Measurements from ENCODE around the gene SPECC1. TPM values are rescaled to one million over a fixed set of nuclear protein-coding genes. Genes with fewer than 3 reads are reported as not detected.

Gene SPECC1
- total and polyA plus RNA-seq, 10 of the 15 experiments (the other 5 are each of a cell fraction or from before 2014, with no cell fraction given), result 6.4 to 40.6 (median 23.9) TPM

DNA sequence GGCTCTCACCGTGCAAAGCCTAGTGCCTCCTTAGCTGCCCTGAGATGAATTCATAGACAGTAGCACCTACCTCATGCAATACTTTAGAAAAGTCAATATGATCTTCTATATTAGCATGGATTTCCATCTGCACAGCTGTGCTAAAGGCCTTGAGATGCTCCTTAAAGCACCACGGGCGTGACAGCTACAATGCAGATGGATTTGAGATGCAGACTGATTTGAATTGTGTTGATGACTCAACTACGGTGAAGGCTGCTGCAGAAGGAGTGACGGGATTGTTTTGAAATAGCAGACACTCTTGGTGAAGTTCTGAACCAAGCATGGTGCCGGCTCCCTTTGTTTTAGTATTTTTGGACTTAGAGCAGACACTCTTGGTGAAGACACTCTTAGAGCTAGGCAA, 88.2 kb downstream of the SPECC1 start (continued):
- TF ChIP-seq, protein P1, sequence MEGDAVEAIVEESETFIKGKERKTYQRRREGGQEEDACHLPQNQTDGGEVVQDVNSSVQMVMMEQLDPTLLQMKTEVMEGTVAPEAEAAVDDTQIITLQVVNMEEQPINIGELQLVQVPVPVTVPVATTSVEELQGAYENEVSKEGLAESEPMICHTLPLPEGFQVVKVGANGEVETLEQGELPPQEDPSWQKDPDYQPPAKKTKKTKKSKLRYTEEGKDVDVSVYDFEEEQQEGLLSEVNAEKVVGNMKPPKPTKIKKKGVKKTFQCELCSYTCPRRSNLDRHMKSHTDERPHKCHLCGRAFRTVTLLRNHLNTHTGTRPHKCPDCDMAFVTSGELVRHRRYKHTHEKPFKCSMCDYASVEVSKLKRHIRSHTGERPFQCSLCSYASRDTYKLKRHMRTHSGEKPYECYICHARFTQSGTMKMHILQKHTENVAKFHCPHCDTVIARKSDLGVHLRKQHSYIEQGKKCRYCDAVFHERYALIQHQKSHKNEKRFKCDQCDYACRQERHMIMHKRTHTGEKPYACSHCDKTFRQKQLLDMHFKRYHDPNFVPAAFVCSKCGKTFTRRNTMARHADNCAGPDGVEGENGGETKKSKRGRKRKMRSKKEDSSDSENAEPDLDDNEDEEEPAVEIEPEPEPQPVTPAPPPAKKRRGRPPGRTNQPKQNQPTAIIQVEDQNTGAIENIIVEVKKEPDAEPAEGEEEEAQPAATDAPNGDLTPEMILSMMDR (IDR thresholded peaks at IDR 0.05 in 2 of 3, conservative IDR thresholded peaks at IDR 0.05 in 1 of 3; ENCODE audit: control insufficient read depth in 2 of 3, extremely low read depth in 1 of 3, insufficient read depth in 1 of 3, low read depth in 3 of 3, low read length in 3 of 3), result no peak

DNA sequence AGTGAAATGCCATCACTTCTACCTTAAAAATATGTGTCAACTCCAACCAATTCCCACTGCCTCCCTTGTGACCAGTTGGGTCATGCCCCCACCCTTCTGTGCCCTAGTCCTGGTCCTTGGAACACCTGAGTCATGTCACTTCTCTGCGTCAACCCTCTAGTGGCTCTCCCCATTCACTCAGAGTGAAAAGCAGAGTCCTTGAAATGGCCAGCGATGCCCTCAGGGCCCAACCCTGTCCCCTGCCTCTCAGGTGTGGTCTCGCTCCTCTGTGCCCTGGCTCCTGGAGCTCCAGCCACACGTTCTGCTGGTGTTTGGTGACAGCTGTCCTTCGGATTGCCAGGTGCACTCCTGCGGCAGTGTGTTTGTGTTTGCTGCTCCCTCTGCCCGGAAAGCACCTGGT, 89.2 kb downstream of the SPECC1 start:
- H3K4me3 ChIP-seq, result no peak overlapping the region
- DNase-seq (ENCODE audit: low read depth, low spot score) (no peak), FAIRE-seq (no peak), ATAC-seq (no peak)
- CTCF ChIA-PET, result no interaction called here
- in situ Hi-C loops (cut with MboI) (no loop called here), intact Hi-C loops (cut with micrococcal nuclease; ENCODE audit: unreplicated experiment) (loop anchor here (5.0 kb wide), 1 partner anchor 41 kb away; no protein-coding TSS in a partner anchor)
- RAD21 ChIA-PET (ENCODE audit: unreplicated experiment), result no interaction called here
- H3K79me2 ChIP-seq (ENCODE audit: control insufficient read depth, insufficient read depth, low read length), result no peaks in the 10 kb centered on the region
- H3K9me3 ChIP-seq (replicated peaks; ENCODE audit: control insufficient read depth, insufficient read depth, low read length), result no peaks in the 10 kb centered on the region
- H2AFZ ChIP-seq (ENCODE audit: control insufficient read depth, low read depth, low read length), result no peak overlapping the region
- no peaks in the 10 kb centered on the region for H3K27me3 ChIP-seq (replicated peaks in 1 of 2; ENCODE audit: control insufficient read depth in 2 of 2, insufficient read depth in 2 of 2, low read length in 1 of 2)
- POLR2A ChIA-PET, result no interaction called here
- H4K20me1 ChIP-seq (ENCODE audit: control insufficient read depth, insufficient read depth), result no peaks in the 10 kb centered on the region
- BruUV-seq (replicated peaks), result no TSS peak
- 68% methylated on average over 7 of the region's 7 CpGs for WGBS (ENCODE audit: insufficient coverage, insufficient replicate concordance, low lambda C conversion rate, missing lambda C conversion rate)
- no peaks in the 10 kb centered on the region for H3K4me1 ChIP-seq (ENCODE audit: control insufficient read depth, insufficient read depth, low read length)
- no peaks in the 10 kb centered on the region for H3K36me3 ChIP-seq (ENCODE audit: control insufficient read depth in 2 of 2, insufficient read depth in 2 of 2, low read length in 1 of 2)
- SMC1A ChIA-PET (ENCODE audit: uncharacterized antibody, unreplicated experiment), result no interaction called here
- H3K9ac ChIP-seq (ENCODE audit: control insufficient read depth, insufficient read depth, low read length), result no peak overlapping the region
- H3K27ac ChIP-seq (ENCODE audit: control insufficient read depth, insufficient read depth), result no peak overlapping the region
- no peak overlapping the region for H3K4me2 ChIP-seq (ENCODE audit: control insufficient read depth, insufficient read depth)
- TF ChIP-seq RCOR1 (conservative IDR thresholded peaks at IDR 0.05; ENCODE audit: low read depth, low read length) (no peak), RB1 (IDR thresholded peaks at IDR 0.05; ENCODE audit: borderline replicate concordance) (no peak), SIX5 (IDR thresholded peaks at IDR 0.05; ENCODE audit: low read depth, low read length, severe bottlenecking) (no peak), PAX5 (IDR thresholded peaks at IDR 0.05; ENCODE audit: borderline replicate concordance, low read depth, low read length) (no peak), NR2F1 (conservative IDR thresholded peaks at IDR 0.05) (no peak), MEF2A (IDR thresholded peaks at IDR 0.05; ENCODE audit: insufficient read depth, low read depth, low read length) (no peak), ETV6 (conservative IDR thresholded peaks at IDR 0.05 in 1 of 2, IDR thresholded peaks at IDR 0.05 in 1 of 2; ENCODE audit: borderline replicate concordance in 1 of 2, low read depth in 1 of 2) (no peak), KLF5 (IDR thresholded peaks at IDR 0.05; ENCODE audit: partially characterized antibody) (no peak), ZNF207 (IDR thresholded peaks at IDR 0.05; ENCODE audit: borderline replicate concordance) (no peak), SRF (IDR thresholded peaks at IDR 0.05; ENCODE audit: low read depth in 2 of 2, low read length in 2 of 2) (no peak), CHD4 (IDR thresholded peaks at IDR 0.05) (no peak), SP1 (IDR thresholded peaks at IDR 0.05; ENCODE audit: low read depth, low read length) (no peak), SMAD5 (IDR thresholded peaks at IDR 0.05; ENCODE audit: low read depth) (no peak)
- TF ChIP-seq, protein P2, sequence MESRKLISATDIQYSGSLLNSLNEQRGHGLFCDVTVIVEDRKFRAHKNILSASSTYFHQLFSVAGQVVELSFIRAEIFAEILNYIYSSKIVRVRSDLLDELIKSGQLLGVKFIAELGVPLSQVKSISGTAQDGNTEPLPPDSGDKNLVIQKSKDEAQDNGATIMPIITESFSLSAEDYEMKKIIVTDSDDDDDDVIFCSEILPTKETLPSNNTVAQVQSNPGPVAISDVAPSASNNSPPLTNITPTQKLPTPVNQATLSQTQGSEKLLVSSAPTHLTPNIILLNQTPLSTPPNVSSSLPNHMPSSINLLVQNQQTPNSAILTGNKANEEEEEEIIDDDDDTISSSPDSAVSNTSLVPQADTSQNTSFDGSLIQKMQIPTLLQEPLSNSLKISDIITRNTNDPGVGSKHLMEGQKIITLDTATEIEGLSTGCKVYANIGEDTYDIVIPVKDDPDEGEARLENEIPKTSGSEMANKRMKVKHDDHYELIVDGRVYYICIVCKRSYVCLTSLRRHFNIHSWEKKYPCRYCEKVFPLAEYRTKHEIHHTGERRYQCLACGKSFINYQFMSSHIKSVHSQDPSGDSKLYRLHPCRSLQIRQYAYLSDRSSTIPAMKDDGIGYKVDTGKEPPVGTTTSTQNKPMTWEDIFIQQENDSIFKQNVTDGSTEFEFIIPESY (IDR thresholded peaks at IDR 0.05), result no peak
- TF ChIP-seq, protein P3, sequence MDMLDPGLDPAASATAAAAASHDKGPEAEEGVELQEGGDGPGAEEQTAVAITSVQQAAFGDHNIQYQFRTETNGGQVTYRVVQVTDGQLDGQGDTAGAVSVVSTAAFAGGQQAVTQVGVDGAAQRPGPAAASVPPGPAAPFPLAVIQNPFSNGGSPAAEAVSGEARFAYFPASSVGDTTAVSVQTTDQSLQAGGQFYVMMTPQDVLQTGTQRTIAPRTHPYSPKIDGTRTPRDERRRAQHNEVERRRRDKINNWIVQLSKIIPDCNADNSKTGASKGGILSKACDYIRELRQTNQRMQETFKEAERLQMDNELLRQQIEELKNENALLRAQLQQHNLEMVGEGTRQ (IDR thresholded peaks at IDR 0.05; ENCODE audit: borderline replicate concordance, low read depth, low read length), result no peak
